HUES48 (cell line): Measurements from ENCODE around the gene DPPA3.

ENCODE experiments used
- H3K27ac ChIP-seq: one replicate; pipeline ENCODE4 v1.7.0; 2013; ENCODE audit warnings: low read depth, low read length, inconsistent platforms
- H3K27me3 ChIP-seq: 2 replicates; pipeline ENCODE4 v1.6.1; 2013; ENCODE audit warnings: mild to moderate bottlenecking, low read length; ENCODE audit not compliant: control insufficient read depth, insufficient read depth
- H3K36me3 ChIP-seq: 2 replicates; pipeline ENCODE4 v1.6.1; 2013; ENCODE audit warnings: low read length; ENCODE audit not compliant: control insufficient read depth, insufficient read depth
- H3K4me1 ChIP-seq: 2 replicates; pipeline ENCODE4 v1.6.1; 2013; ENCODE audit warnings: mild to moderate bottlenecking, low read length; ENCODE audit not compliant: control insufficient read depth, insufficient read depth
- H3K4me3 ChIP-seq: 2 replicates; pipeline ENCODE4 v1.5.1; 2013; ENCODE audit warnings: mild to moderate bottlenecking, low read depth, low read length
- H3K9ac ChIP-seq: 2 replicates; pipeline ENCODE4 v1.6.1; 2013; ENCODE audit warnings: mild to moderate bottlenecking, low read depth, low read length, moderate library complexity
- H3K9me3 ChIP-seq: 2 replicates; pipeline ENCODE4 v1.6.1; 2013; ENCODE audit warnings: low read length; ENCODE audit not compliant: control insufficient read depth, insufficient read depth

DPPA3 gene

GRCh38 chr12:7694556-7695236, 16.5 kb upstream of the DPPA3 start:
- Histone ChIP-seq H3K27ac (peak overlapping the region; percentile 90), H3K9ac (no peak overlapping the region; the same call in 1 of the 2 replicates), H3K27me3 (no peaks in the 10 kb centered on the region), H3K9me3 (no peaks in the 10 kb centered on the region), H3K4me3 (peak overlapping the region; percentile 24), H3K4me1 (peaks cover 23% of the 10 kb centered on the region), H3K36me3 (peaks cover 4% of the 10 kb centered on the region; the same call in 1 of the 2 replicates)

- Histone ChIP-seq H3K9ac (peak overlapping the region; percentile 30; the same call in 1 of the 2 replicates), H3K36me3 (no peaks in the 10 kb centered on the region), H3K27ac (peak overlapping the region; percentile 90), H3K9me3 (no peaks in the 10 kb centered on the region), H3K4me1 (peaks cover 23% of the 10 kb centered on the region), H3K27me3 (no peaks in the 10 kb centered on the region), H3K4me3 (peak overlapping the region; percentile 24; the same call in 1 of the 2 replicates)
These were observed 16.0 kb upstream of the DPPA3 start for GRCh38 chr12:7695237-7695560.

- Histone ChIP-seq H3K9ac (peak within 1 kb of the TSS; percentile 30; the same call in 1 of the 2 replicates), H3K4me3 (peak within 1 kb of the TSS; percentile 24), H3K9me3 (no peaks in the 10 kb centered on the region), H3K4me1 (peaks cover 23% of the 10 kb centered on the region), H3K27me3 (no peaks in the 10 kb centered on the region), H3K27ac (peak within 1 kb of the TSS; percentile 90), H3K36me3 (no peaks in the 10 kb centered on the region)
These were observed 15.6 kb upstream of the DPPA3 start, which contains the start of gene GDF3 for GRCh38 chr12:7695566-7696197. Gene GDF3, minus strand, starts transcription at chr12:7695775. Its CDS starts 47 bp downstream, at chr12:7695728.

- Histone ChIP-seq H3K4me1 (peaks cover 8% of the 10 kb centered on the region), H3K9me3 (no peaks in the 10 kb centered on the region), H3K27ac (no peak overlapping the region), H3K36me3 (no peaks in the 10 kb centered on the region), H3K4me3 (no peak overlapping the region), H3K9ac (no peak overlapping the region), H3K27me3 (no peaks in the 10 kb centered on the region)
These were observed 5.4 kb upstream of the DPPA3 start for GRCh38 chr12:7705846-7706245.

- Histone ChIP-seq H3K4me3 (no peak overlapping the region), H3K9ac (no peak overlapping the region), H3K27ac (peak overlapping the region; percentile 20), H3K9me3 (no peaks in the 10 kb centered on the region), H3K36me3 (no peaks in the 10 kb centered on the region), H3K27me3 (no peaks in the 10 kb centered on the region), H3K4me1 (peaks cover 15% of the 10 kb centered on the region)
These were observed 1.1 kb upstream of the DPPA3 start for GRCh38 chr12:7709969-7710675.

GRCh38 chr12:7712841-7713442, 1.7 kb downstream of the DPPA3 start:
- Histone ChIP-seq H3K36me3 (no peaks in the 10 kb centered on the region), H3K9ac (no peak overlapping the region)

GRCh38 chr12:7716381-7716780, 5.1 kb downstream of the DPPA3 start:
- Histone ChIP-seq H3K4me1 (peaks cover 6% of the 10 kb centered on the region), H3K27me3 (no peaks in the 10 kb centered on the region), H3K36me3 (no peaks in the 10 kb centered on the region), H3K9ac (no peak overlapping the region), H3K27ac (no peak overlapping the region), H3K4me3 (no peak overlapping the region), H3K9me3 (no peaks in the 10 kb centered on the region)

More at GRCh38 chr12:7712841-7713442, 1.7 kb downstream of the DPPA3 start:
- no peak overlapping the region for H3K4me3 ChIP-seq
- H3K27ac ChIP-seq, result no peak overlapping the region
- H3K9me3 ChIP-seq, result no peaks in the 10 kb centered on the region
- peaks cover 19% of the 10 kb centered on the region for H3K4me1 ChIP-seq
- no peaks in the 10 kb centered on the region for H3K27me3 ChIP-seq

GRCh38 chr12:7719946-7720730, 8.9 kb downstream of the DPPA3 start:
- Histone ChIP-seq H3K9ac (no peak overlapping the region), H3K4me1 (peaks cover 3% of the 10 kb centered on the region), H3K27ac (no peak overlapping the region), H3K36me3 (no peaks in the 10 kb centered on the region), H3K9me3 (no peaks in the 10 kb centered on the region), H3K27me3 (no peaks in the 10 kb centered on the region), H3K4me3 (no peak overlapping the region)

GRCh38 chr12:7723926-7724325, 12.7 kb downstream of the DPPA3 start:
- Histone ChIP-seq H3K4me1 (no peaks in the 10 kb centered on the region), H3K27ac (no peak overlapping the region), H3K27me3 (no peaks in the 10 kb centered on the region), H3K9ac (no peak overlapping the region), H3K9me3 (no peaks in the 10 kb centered on the region), H3K4me3 (no peak overlapping the region), H3K36me3 (no peaks in the 10 kb centered on the region)

- Histone ChIP-seq H3K27me3 (no peaks in the 10 kb centered on the region), H3K9ac (no peak overlapping the region), H3K36me3 (no peaks in the 10 kb centered on the region), H3K27ac (no peak overlapping the region), H3K4me1 (0 out of 2 replicates have a peak, but pooled peaks cover 9% of the 10 kb centered on the region), H3K9me3 (no peaks in the 10 kb centered on the region), H3K4me3 (no peak overlapping the region)
These were observed 18.5 kb downstream of the DPPA3 start for GRCh38 chr12:7729746-7730145.
